HEK293 (cell line): Measurements from ENCODE around the gene MARCKSL1.

ENCODE experiments used
- PBX3 ChIP-seq: sonication (generic); formaldehyde crosslinking; IDR thresholded peaks from 2 replicates; pipeline ENCODE4 v1.8.1; 2022; ENCODE audit warnings: mild to moderate bottlenecking, moderate library complexity, missing genetic modification reagents
- ZNF140 ChIP-seq: fragments of 450-650 bp; formaldehyde crosslinking; IDR thresholded peaks from 2 replicates; pipeline ENCODE4 v1.5.1; 2016; ENCODE audit warnings: missing biosample characterization, missing genetic modification characterization

GRCh38 chr1:32331549-32331948 lies 4.5 kb downstream of the MARCKSL1 start:
- TF ChIP-seq PBX3 (no peak), ZNF140 (tag by site-specific recombination) (no peak)
